ACHN (cell line): ENCODE results near the gene CHMP6.

ENCODE experiments used
- DNase-seq: peaks from one replicate; pipeline ENCODE4 v3.0.0-alpha.2; 2015
- in situ Hi-C: cut with HindIII; loops from 2 replicates; pipeline ENCODE4 v1.10.0; 2017; ENCODE audit warnings: low sequenced_read_pairs, low pct_ligation_motif_present, low pct_unique_long_range_greater_than_20kb

The CHMP6 gene

DNA sequence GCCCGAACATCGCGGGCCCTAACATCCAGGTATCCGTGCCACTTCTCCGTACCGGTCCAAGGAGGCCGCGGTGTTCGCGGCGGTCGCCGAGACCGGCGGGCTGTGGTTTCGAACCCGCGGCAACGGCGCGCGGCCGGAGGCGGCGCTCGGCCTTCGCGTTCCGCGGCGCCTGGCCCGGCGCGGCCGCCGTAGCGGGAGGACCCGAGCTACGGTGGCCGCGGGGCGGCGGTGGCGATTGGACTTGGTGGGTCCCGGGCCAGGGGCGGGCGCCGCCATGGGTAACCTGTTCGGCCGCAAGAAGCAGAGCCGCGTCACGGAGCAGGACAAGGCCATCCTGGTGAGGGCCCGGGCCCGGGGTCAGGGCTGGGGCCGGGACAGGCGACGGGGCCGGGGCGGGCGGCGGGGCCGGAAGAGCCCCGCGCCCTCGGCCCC, at the start of gene CHMP6:
Gene CHMP6 (plus strand): TSS at position 197 of the 432 bp plus-strand sequence. CDS start 78 bp downstream, at position 275.
- peak; percentile 83 for DNase-seq
- in situ Hi-C loops, result no loop called here

- no peak for DNase-seq
- in situ Hi-C loops, result no loop called here
Measured at GRCh38 chr17:80942423-80943345, 49.0 kb upstream of the CHMP6 start.

DNA sequence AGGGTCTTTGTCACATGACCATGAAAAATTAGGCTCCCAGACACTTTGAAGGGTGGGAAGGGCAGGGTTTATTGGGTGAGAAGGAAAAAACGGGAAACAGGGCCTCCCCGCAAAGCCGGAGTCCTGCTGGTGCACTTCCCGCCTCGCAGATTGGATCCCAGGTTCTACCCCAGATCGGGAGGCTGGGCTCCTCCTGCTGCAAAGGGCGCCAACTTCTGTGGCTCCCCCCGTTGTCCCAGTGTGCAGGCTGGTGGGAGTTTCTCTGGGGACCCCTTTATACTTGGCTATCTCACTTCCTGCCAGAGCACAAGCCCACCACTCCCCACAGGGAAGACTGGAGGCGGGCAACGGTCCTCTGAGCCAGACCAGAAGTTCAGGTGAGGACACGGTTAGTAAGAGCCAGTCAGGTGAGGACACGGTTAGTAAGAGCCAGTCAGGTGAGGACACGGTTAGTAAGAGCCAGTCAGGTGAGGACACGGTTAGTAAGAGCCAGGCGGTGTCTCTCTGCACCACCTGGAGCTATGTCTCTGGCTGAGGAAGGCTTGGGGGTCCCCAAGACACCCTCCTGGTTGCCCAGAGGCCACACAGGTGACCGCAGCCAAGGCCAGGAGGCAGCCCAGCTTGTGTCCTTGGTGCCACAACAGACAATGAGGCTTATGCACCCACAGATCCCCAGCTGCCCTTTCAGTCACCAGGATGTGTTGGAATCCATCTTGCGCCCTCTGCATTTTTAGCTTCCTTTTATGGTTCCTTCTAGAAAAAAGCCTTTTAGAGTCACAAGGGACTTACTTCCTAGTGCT, 48.1 kb upstream of the CHMP6 start:
- no peak for DNase-seq
- in situ Hi-C loops, result no loop called here

- in situ Hi-C loops, result no loop called here
- no peak for DNase-seq
Measured at GRCh38 chr17:80944326-80944725, 47.3 kb upstream of the CHMP6 start.

DNA sequence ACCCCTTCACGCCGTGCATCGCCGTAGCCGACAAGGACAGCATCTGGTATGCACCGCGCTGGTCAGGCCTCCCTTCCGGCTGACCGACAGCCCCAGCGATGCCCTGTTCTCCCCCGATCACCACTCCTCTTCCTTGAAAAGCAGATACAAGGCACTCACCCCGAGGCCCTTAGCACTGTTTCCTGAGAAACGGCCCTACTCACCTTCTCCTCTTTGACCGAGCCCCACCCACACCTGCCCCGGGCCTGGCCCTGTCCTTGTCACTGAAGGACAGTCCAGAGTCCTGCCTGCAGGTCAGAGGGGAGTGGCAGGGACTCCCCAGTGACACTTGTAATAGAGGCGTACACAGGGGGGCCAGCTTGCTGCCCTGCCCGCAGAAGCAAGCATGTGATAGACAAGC, 45.9 kb upstream of the CHMP6 start:
- no peak for DNase-seq
- in situ Hi-C loops, result no loop called here

DNA sequence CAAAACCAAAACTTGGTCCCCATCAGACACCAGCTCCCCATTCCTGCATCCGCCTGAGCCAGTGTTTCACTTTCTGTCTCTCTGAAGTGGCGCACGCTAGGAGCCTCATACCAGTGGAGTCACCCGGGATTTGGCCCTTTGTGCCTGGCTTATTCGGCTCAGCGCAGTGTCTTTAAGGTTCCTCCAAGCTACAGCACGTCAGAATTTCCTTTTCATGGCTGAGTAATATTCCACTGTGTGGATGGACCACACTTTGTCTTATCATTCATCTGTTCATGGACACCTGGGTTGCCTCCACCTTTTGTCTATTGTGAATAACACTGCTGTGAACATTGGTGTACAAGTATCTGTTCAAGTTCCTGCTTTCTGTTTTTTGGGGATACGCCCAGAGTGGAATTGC, 45.2 kb upstream of the CHMP6 start:
- DNase-seq, result no peak
- in situ Hi-C loops, result no loop called here

GRCh38 chr17:80947200-80947940, 44.3 kb upstream of the CHMP6 start:
- in situ Hi-C loops, result no loop called here
- DNase-seq, result no peak

DNA sequence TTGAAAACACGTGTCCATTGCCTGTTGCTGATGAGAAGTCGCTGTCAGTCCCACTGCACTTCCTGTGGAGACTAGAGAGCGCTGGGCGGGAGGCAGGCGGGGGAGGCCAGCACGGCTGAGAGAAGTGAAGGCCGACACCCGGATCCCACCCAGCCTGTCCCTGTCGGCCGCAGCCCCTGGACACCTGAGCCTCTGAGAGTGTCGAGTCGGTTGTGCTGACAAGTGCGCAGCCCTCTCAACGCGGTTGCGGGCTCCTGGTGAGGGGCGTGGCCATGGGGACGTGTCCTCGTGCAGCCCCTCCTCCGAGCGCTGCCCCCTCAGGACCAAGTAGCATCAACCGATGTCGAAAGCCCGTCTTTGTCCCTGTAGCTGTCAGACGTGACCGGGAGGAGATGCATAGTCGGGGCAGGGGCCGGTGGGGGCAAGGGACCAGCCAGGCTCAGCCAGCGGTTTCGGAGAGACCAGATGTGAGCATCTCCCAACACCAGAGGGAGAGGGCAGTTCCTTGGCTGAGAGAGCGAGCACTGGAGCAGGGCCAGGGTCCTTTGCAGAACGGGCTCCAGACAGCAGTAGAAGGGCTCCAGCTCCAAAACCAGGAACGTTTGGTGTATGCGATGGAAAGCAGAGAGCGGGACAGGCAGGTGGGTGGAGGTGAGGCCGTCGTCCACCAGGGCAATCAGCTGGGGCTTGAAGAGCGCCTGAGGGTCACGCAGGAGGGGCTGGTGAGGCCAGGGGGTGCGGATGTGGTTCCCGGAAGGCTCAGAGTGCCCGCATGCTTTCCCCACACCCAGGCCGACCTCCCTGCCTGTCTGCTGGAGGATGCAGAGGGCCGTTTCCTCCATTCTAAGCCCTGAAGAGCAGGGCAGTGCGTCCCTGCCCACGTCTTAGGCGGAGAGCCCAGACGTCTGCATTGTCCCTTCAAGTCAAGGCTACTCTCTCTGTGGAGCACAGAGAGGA, 43.3 kb upstream of the CHMP6 start:
- DNase-seq, result no peak
- in situ Hi-C loops, result no loop called here

GRCh38 chr17:80948976-80949450, 42.6 kb upstream of the CHMP6 start:
- DNase-seq, result no peak
- in situ Hi-C loops, result no loop called here

DNA sequence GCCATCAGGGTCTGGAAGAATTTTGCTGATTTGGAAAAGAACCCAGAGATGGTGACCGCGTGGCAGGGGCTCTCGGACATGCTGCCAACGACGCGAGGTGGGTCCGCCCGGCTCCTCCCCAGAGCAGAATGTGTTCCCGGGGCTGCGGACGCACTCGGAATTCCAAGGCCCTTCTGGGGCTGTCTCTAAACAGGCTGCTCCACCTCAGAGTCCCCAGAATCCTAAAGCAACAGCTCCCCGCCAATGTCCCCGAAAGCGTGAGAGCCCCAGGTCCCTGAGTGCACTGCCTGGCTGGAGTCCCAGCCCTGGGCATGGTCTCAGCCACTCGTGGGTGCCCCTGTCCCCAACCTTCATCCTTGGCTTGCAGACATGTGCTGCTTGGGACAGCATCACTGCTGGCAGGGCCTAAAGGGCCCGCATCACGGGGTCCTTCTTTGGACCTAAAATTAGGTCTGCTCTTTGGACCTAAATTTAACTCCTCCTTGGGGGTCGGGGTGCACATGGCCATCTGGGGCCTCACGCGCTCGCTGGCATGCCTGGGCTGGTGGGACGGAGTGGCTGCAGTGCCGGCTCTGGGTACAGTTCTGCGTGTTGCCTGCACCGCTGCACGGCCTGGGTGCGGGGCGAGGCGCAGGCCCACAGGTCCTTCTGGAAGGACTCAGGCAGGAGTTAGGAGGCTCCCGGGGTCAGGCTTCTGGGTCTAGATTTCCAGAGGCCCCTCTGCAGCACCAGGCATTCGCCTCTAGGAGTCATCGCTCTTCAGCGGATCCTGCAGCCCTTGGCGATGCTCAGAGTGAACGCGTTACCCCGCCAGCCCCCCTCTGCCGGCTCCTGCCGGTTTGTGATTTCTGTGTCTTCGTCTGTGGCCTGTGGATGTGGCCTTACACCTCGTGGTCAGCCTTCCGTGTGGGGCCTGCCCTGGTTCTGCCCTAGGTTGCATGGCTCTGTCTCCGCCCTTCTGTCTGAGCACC, 41.9 kb upstream of the CHMP6 start:
- in situ Hi-C loops, result no loop called here
- DNase-seq, result no peak

- in situ Hi-C loops, result no loop called here
- DNase-seq, result no peak
Measured at GRCh38 chr17:80950466-80951120, 41.0 kb upstream of the CHMP6 start.

- in situ Hi-C loops, result no loop called here
- no peak for DNase-seq
Measured at GRCh38 chr17:80951121-80952090, 40.2 kb upstream of the CHMP6 start.

GRCh38 chr17:80952291-80952690, 39.4 kb upstream of the CHMP6 start:
- in situ Hi-C loops, result no loop called here
- DNase-seq, result no peak

GRCh38 chr17:80953471-80954315, 37.9 kb upstream of the CHMP6 start:
- no peak for DNase-seq

More at GRCh38 chr17:80953471-80954315, 37.9 kb upstream of the CHMP6 start:
- in situ Hi-C loops, result no loop called here
